G401.6 (cell line): ENCODE measurements around the gene ISY1.

Experiments
- FAIRE-seq: peaks from 2 replicates; lab custom pipeline; 2012; peaks lifted over from hg19 to GRCh38; lab: Jason Lieb, UNC

The ISY1 gene

GRCh38 chr3:129087138-129087702 is 73.6 kb downstream of the ISY1 start:
- FAIRE-seq, result no peak

GRCh38 chr3:129085818-129086217 is 75.0 kb downstream of the ISY1 start:
- no peak for FAIRE-seq

- no peak for FAIRE-seq
These were observed 75.6 kb downstream of the ISY1 start for GRCh38 chr3:129085165-129085715.

- no peak for FAIRE-seq
These were observed 76.4 kb downstream of the ISY1 start for GRCh38 chr3:129084501-129084900.

GRCh38 chr3:129082026-129082425 is 78.8 kb downstream of the ISY1 start:
- no peak for FAIRE-seq

DNA sequence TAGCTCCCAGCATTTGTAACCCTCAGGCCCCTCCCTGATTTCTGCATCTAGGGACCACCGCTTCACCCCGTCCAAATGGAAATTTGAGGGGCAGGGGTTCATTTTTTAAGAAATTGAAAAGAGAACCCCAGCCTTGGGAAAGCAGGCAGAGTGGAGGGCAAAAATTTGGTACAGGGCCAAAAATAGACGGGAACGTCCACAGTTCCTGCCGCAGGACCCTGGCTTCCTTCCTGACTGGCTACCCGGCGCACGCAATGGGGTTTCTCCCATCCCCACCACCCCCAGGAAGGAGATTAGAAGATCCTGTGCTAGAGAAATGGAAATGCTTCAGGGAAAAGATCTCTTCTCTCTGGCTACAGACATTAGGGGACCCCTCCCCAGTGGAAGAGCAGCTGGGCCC is 79.4 kb downstream of the ISY1 start:
- FAIRE-seq, result no peak

DNA sequence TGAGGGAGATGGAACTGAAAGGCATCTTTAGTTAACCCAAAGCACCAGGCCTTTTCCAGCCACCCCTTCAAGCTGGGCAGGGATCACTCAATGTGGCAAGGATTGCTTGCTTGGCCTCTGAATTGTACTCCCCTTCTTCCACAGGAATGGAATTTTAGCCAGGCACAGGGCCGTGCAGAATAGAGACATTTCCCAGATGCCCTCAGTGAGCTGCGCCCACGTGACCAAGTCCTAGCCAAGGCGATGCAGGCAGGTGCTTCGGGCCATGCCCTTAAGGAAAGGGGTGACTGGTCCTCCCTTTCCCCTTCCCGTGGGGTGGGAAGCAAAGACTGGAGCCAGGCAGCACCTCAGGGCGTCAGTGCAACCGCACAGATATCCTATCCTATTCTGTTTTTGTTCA is 82.4 kb downstream of the ISY1 start:
- FAIRE-seq, result no peak
